Chondrocyte (in vitro differentiated cells): ENCODE data around the gene RHBDF2. TPM values are rescaled to one million over a fixed set of nuclear protein-coding genes. Genes with fewer than 3 reads are reported as not detected.

Experiments used
- DNase-seq: peaks from one replicate; pipeline ENCODE4 v3.0.0; 2021; ENCODE audit warnings: mixed read lengths, low spot score
- H3K27ac Mint-ChIP-seq: one replicate; pipeline ENCODE4 v1.8.0; 2021; ENCODE audit warnings: mild to moderate bottlenecking, moderate library complexity, mixed read lengths; ENCODE audit not compliant: unreplicated experiment
- H3K27me3 Mint-ChIP-seq: 2 replicates; pipeline ENCODE4 v1.8.0; 2021; ENCODE audit warnings: low read depth, mixed read lengths
- H3K36me3 Mint-ChIP-seq: 2 replicates; pipeline ENCODE4 v1.8.0; 2021; ENCODE audit warnings: low read depth, mixed read lengths
- H3K4me1 Mint-ChIP-seq: 2 replicates; pipeline ENCODE4 v1.8.0; 2021; ENCODE audit warnings: low read depth, mild to moderate bottlenecking, mixed read lengths
- H3K4me3 Mint-ChIP-seq: one replicate; pipeline ENCODE4 v1.8.0; 2021; ENCODE audit warnings: mild to moderate bottlenecking, moderate library complexity, mixed read lengths; ENCODE audit not compliant: unreplicated experiment
- H3K9me3 Mint-ChIP-seq: 2 replicates; pipeline ENCODE4 v1.8.0; 2021; ENCODE audit warnings: low read depth, mixed read lengths
- CTCF ChIP-seq: fragments of 200-600 bp; sonication (generic); IDR thresholded peaks from 2 replicates; pipeline ENCODE4 v1.5.0; 2021; ENCODE audit warnings: antibody characterized with exemption, mild to moderate bottlenecking, moderate library complexity
- total RNA-seq: library from RNA; stranded (reverse); gene quantifications from 3 replicates; pipeline ENCODE4 v1.2.1, GENCODE V29; 2021

Gene RHBDF2
- total RNA-seq, 1 donor from 2014 or later: 5.4 TPM

- Mint-ChIP-seq H3K27ac (no peak overlapping the region), H3K36me3 (no peaks in the 10 kb centered on the region), H3K9me3 (no peaks in the 10 kb centered on the region), H3K4me3 (peak overlapping the region; percentile 60), H3K4me1 (peaks cover 36% of the 10 kb centered on the region), H3K27me3 (no peaks in the 10 kb centered on the region)
- TF ChIP-seq CTCF: no peak
- DNase-seq: no peak
These were observed 1.0 kb downstream of the RHBDF2 start for GRCh38 chr17:76500074-76500746.

DNA sequence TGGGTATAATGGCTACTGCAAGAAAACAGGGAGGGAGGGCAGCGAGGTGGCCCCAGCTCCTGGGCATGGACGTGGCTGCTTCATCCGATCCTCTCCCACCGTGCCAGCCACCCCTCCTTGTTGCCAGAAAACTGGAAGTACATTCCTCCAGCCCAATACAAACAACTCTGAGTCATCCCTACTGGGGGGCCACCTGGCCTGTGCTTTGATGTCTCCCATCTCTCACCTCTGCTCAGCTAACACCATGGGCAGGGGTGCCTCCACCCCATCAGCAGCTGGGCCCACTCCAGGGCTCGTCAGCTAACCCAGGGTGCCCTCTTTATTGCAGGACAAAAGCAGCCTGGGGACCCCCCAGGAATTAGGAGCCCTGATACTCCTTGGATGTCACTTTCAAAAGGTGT lies 2.0 kb downstream of the RHBDF2 start:
- no peaks in the 10 kb centered on the region for H3K36me3 Mint-ChIP-seq
- H3K4me3 Mint-ChIP-seq: no peak overlapping the region
- H3K27ac Mint-ChIP-seq: no peak overlapping the region
- no peaks in the 10 kb centered on the region for H3K27me3 Mint-ChIP-seq
- H3K4me1 Mint-ChIP-seq: peaks cover 36% of the 10 kb centered on the region
- no peaks in the 10 kb centered on the region for H3K9me3 Mint-ChIP-seq
- no peak for TF ChIP-seq CTCF
- DNase-seq: no peak

- H3K4me3 Mint-ChIP-seq: no peak overlapping the region
- DNase-seq: no peak
These were observed 2.4 kb downstream of the RHBDF2 start for GRCh38 chr17:76498876-76499251.

DNA sequence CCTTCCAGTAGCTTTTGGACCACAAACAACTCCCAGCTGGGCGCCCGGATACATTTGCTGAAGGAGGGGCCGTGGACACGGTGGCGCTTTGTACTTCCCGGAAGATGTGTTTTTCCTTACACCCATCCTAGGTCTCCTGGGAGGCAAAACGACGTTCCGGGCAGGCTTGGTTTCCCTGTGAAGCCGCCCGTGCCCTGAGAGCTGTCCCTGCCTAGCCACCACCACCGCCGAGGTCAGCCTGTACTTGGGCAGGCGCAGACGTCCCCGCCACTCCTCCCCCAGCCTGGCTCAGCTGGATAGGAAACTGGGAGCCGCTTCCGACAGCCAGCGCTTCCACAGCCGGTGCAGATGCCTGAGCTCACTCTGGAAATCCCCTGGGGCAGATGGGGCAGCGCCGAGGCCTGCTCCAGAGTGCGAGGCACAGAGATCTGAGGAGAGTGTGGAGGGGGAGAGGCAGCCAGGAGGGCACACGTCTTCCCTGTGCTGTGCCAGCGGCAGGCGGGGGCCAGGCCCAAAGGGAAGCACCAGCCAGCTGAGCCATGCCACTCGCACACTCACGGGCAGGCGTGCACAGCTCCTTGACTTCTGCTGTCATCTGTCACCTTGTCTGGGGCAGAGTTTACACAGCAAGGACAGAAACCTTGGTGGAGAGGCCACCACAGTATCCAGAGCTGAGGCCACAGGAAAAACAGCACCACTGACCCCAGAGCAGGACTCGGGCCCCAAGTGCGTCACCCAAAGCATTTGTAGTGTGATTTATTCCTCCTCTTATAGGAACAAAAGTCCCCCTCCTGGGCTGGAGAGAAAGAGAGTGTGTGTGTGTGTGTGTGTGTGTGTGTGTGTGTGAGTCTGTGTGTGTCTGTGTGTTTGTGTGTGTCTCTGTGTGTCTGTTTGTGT lies 3.0 kb downstream of the RHBDF2 start:
- peaks cover 43% of the 10 kb centered on the region for H3K4me1 Mint-ChIP-seq
- no peaks in the 10 kb centered on the region for H3K36me3 Mint-ChIP-seq
- no peaks in the 10 kb centered on the region for H3K27me3 Mint-ChIP-seq
- no peak for DNase-seq
- no peak for TF ChIP-seq CTCF
- H3K4me3 Mint-ChIP-seq: peak overlapping the region; percentile 47
- H3K27ac Mint-ChIP-seq: peak overlapping the region; percentile 79
- no peaks in the 10 kb centered on the region for H3K9me3 Mint-ChIP-seq

More at GRCh38 chr17:76498876-76499251, 2.4 kb downstream of the RHBDF2 start:
- peaks cover 36% of the 10 kb centered on the region for H3K4me1 Mint-ChIP-seq
- no peak overlapping the region for H3K27ac Mint-ChIP-seq
- H3K27me3 Mint-ChIP-seq: no peaks in the 10 kb centered on the region
- no peaks in the 10 kb centered on the region for H3K9me3 Mint-ChIP-seq
- no peak for TF ChIP-seq CTCF
- no peaks in the 10 kb centered on the region for H3K36me3 Mint-ChIP-seq

DNA sequence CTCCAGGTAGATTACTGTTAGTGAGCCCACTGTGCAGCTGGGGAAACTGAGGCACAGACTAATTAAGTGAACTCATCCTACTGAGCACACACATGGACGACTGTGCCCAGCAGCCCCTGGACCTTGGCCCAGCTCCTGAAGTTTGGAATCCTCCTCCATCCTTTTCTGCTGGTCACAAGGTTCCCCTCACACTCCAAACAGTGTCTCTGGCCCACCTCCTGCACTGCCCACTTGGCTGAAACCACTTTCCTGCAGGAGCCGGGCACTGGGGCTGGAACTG lies 3.6 kb downstream of the RHBDF2 start:
- Mint-ChIP-seq H3K36me3 (no peaks in the 10 kb centered on the region), H3K9me3 (no peaks in the 10 kb centered on the region), H3K4me1 (peaks cover 49% of the 10 kb centered on the region), H3K27me3 (no peaks in the 10 kb centered on the region), H3K27ac (peak overlapping the region; percentile 79), H3K4me3 (no peak overlapping the region)
- no peak for DNase-seq
- TF ChIP-seq CTCF: no peak
